Measurements from ENCODE around the gene TLCD3A. TPM values are rescaled to one million over a fixed set of nuclear protein-coding genes. Genes with fewer than 3 reads are reported as not detected.

Gene TLCD3A
- 12.7 and 33.8 TPM in 2 replicates for total RNA-seq

DNA sequence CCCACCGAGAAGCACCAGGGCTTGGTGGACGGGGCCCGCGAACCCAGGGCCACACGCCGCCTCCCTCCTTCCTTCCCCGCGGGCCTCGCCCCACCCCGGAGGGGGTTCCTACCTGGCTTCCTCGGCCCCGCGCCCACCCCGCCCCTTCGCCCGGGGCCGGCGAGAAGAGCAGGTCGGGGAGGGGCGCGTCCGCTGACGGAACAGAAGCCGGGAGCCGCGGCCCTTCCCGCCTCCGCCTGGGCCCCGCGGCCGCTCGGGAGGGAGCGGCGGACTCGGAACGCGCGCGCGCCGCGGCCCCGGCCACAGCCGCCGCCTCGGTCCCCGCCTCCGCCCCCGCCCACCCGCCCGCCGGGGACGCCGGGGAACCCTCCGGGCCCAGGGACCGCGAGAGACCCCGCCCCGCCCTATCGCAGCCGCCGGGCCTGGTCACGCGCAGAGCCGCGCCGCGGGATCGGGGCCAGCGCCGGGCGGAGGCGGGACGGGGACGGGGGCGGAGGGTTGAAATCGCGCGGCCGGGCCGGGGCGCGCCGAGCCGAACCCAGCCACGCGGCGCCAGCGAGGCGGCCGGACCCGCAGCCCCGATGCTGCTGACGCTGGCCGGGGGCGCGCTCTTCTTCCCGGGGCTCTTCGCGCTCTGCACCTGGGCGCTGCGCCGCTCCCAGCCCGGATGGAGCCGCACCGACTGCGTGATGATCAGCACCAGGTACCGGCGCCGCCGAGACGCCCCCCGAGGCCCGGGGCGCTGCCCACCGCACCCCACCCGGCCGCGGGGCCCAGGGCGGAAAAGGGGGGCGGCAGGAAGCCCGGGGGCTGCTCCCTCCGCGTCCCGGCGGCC, at the start of gene TLCD3A:
Gene TLCD3A, plus strand, starts transcription at position 530 of the 835 bp plus-strand sequence. Its CDS starts 52 bp downstream, at position 582.

DNA sequence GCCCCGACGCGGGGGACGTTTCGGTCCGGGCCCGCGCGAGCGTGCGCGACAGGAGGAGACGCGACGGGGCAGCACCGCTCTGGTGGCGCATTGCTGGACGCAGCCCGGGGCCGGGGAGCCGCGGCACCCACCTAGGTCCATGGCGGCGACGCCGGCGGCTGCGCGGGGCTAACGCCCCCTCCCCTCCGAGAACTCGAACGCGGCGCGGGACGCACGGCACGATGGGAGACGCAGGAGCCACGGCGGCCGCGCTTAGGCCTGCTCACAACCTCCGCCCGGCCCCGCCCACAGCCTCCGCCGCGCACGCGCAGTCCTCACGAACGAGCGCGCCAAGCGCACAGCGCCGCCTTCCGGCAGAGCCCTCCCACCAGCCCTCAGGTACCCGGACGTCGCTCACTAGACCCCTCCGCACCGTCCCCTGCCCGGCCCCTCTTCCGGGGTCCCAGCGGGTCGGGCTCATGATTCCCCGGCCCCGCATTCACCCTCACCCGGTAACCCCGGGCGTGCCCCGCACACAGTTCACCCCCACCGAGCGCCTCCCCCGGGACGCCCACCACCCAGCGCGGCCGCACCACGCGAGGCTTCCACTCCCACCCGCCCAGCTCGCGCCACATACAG, 19.7 kb downstream of the TLCD3A start, which contains the start of gene GEMIN4:
Gene GEMIN4, minus strand, starts transcription at position 263 of the 618 bp plus-strand sequence. Its CDS starts 122 bp downstream, at position 141.

DNA sequence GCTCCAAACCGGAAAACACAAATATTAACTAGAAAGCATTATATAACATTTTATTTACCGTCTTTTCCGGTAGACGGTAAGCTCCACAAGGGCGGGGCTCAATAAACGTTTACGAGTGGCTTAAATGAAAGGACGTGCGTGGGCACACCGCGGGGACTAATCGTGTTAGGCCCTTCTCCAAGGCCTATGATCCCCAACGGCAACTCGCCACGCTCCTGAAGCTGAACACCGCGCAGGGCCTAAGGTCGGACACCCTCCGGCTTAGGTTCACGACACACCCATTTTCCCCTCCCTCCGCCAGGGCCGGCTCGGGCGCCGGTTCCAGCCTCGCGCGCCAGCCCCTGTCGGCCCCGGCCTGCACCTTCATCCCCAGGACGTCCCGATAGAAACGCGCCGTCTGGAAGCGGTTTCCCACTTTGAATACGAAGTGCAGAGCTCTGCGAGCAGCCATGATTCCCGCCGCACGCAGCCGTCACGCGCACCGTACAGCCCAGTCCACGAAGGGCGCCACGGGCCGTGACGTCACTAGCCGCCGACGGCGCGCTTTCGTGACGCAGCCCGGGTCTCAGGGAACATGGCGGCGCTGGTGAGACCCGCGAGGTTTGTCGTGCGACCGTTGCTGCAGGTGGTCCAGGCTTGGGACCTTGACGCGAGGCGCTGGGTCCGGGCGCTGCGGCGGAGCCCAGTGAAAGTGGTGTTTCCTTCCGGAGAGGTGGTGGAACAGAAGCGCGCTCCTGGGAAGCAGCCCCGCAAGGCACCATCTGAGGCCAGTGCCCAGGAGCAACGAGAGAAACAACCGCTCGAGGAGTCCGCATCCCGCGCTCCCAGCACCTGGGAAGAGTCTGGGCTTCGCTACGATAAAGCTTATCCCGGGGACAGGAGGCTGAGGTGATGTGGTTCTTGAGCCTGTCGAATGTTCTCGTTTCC, 49.7 kb downstream of the TLCD3A start, which contains the start of the genes GLOD4 and MRM3:
Gene GLOD4, minus strand, starts transcription at position 476 of the 927 bp plus-strand sequence. Its CDS starts 25 bp downstream, at position 451.
Gene MRM3, plus strand, starts transcription at position 549 of the 927 bp plus-strand sequence. Its CDS starts 26 bp downstream, at position 575.

Other genes with a start within 250 kb of the TLCD3A start
- gene VPS53, start 17.8 kb upstream of the TLCD3A start, total RNA-seq: 26.2 and 29.9 TPM in 2 replicates
- gene GEMIN4, start 19.7 kb downstream of the TLCD3A start, total RNA-seq: 8.2 and 26.8 TPM in 2 replicates
- 89.9 and 116 TPM in 2 replicates for gene GLOD4, start 49.7 kb downstream of the TLCD3A start, total RNA-seq
- gene MRM3, start 49.8 kb downstream of the TLCD3A start, total RNA-seq: 16.3 and 24.2 TPM in 2 replicates
- 2.1 and 6.5 TPM in 2 replicates for gene NXN, start 247.2 kb downstream of the TLCD3A start, total RNA-seq

Data from regular cardiac myocyte (primary cell).